Fibroblast of skin of left quadriceps (primary cell): Measurements from ENCODE around the gene ARID1B.

Experiments used
- DNase-seq, 2 experiments: peaks; one replicate each; pipeline ENCODE4 v3.0.0-alpha.2; 2013; ENCODE audit warnings: low read depth in 2 of 2

ARID1B gene

GRCh38 chr6:156878681-156879080 lies 101.5 kb downstream of the ARID1B start:
- no peak for DNase-seq

DNA sequence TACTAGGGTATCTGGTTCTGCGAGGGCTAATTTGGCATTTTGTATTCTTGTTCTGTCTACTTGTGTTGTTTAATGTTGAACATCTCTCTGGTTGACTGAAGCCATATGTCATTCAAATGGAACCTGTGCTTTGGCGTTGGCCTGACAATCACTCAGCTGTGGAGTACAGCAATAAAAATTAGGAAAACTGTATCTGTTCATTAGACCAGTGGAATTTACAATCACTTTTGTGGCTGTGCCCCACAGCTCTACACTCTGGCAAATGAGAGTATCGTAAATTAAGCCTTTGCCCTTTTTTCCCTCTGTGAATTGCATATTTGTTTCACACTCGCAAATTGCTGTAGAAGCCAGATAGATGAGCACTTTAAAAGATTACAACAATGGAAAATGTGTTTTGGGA lies 102.0 kb downstream of the ARID1B start:
- no peak for DNase-seq

DNA sequence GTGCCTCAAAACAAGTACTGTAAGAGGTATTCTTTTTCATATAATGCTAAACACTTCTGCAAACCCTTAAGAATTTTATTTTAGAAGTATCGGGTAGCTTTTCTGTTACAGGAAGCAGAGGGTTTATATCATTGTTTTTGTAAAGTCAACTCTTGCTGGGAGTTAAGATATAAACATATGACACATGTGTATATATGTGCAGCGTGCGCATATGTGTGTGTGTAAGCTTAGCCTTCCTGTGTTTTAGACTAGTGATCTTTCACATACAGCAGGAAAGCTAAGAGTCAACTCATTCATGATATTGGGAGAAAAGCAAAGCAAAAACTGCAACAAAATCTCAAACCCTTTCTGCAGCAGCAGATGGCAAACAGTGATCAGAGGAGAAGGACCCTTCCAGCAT lies 102.4 kb downstream of the ARID1B start:
- DNase-seq, result no peak

- DNase-seq, result no peak
Observed at GRCh38 chr6:156880913-156881312, 103.7 kb downstream of the ARID1B start.

DNA sequence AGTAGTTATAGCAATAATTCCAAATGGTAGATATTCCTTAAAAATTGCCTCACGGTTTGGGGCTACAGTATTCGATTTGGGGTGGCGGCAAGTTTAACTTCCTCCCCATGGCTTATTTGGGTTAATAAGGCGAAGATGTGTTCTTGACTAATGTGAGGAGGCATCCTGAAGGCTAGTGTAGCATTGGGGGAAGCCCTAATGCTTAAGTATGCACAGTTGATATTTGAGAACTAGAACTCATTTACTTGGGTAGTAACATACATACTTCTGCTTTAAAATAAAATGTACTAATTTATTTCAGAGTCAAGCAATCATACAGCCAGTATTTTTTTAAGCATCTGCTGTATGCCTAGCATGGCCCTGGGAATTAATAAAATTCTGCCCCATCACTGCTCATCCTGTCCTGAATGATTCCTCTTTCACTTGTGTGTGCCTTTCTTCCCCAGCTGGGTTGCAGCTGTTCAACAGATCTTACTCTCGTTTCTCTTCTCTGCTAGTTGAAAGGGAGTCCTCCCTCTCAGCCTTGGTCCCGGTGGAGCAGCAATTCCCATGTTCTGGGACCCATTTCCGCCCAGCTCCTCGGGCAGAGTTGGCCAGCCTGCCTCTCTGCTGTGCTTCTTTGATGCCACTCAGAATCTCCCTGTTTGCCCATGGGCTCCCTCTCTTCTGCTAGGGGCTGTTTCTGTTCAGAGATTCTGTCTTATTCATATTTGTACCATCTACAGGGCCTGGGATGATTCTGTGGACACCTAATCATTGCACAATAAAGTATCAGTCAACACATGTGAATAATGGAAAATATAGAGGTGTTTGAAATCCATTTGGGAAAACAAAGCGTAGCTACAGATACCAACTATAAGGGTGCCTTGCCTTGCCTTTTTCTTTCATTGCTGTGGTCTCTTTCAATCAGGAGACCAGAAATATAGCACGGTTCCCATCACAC lies 104.8 kb downstream of the ARID1B start:
- no peak for DNase-seq

GRCh38 chr6:156883497-156884252 lies 106.5 kb downstream of the ARID1B start:
- DNase-seq, result no peak

DNA sequence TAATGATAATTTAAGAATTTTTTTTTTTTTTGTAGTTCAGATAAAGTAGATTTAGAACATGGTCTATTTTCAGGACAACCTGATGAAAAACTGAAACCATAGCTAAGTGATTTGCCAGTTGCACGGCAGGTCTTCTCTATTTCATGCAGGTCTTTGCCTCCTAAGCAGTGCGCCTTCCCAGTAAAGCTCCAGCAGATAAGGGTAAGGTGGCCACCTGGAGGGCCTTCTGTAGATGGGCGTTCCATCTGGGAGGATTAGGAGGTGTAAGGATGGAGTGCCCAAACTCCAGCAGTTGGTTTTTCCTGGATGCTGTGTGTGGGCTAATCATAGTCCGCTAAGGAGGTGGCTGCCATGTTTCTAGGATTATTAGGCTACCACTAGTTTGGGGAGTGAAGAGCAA lies 107.1 kb downstream of the ARID1B start:
- DNase-seq, result no peak

GRCh38 chr6:156885562-156885961 lies 108.4 kb downstream of the ARID1B start:
- DNase-seq, result no peak

- DNase-seq, result no peak
Observed at GRCh38 chr6:156886409-156886808, 109.2 kb downstream of the ARID1B start.

DNA sequence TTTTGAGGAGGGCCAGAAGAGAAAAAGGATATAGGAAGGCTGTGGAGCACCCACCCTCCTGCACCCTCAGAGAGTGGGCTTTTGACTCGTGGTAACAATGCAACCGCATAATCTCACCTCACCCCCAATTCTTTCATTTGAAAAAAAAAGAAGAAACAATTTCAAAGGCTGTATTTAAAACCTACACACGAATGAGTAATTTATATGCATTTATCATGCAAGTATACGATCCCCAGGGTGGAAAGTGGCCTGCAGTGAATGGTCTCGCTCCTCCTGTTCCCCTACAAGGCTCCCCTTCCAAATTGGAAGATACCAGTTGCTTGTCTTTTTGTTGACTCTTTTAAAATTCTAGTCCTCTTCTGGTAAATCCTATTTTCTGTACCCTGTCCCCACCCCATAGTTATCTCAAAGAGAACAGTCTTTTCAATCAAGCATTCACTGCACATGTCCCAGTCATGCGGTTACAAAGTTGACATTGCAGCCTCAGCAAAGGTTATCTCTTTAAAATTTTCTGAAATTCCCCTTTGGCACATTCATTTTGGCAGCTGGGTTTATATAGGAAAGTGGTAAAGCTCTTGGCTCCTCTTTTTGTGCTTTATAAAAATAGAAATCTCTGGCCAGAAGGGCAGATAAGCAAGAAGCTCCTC lies 110.6 kb downstream of the ARID1B start:
- DNase-seq, result no peak

GRCh38 chr6:156889469-156889868 lies 112.3 kb downstream of the ARID1B start:
- no peak for DNase-seq

- DNase-seq, result no peak
Observed at GRCh38 chr6:156889986-156890385, 112.8 kb downstream of the ARID1B start.

DNA sequence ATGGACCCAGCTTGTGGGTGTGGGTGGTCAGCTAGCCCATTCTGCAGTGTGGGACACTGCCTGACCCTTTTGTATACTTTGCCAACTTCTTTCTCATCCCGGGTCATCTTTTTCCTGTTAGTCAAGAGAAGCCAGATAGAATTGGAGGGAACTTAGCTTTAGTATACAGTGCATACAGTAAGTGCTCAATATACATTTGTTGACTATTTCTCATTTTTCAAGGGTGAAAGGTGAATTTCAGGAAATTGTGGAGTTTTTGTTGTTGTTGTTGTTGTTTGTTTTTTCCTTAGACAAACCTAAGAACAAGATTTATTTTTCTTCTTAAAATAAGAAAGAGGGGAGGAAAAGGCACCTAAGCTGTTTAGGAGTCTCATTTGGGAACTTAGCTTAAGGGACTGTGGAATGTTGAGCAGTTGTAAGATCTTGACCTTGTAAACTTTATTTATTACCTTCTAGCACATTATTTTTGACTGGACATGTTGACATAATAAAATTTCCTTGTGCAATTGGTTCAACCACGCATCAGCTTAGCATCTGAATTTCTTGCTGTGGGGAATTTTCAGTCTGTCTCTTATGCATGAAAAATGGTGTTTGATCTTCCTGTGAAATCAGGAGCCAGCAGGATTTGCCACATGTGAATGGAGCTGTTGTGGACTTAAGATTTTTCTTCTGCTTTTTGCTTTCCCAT lies 113.6 kb downstream of the ARID1B start:
- no peak for DNase-seq

DNA sequence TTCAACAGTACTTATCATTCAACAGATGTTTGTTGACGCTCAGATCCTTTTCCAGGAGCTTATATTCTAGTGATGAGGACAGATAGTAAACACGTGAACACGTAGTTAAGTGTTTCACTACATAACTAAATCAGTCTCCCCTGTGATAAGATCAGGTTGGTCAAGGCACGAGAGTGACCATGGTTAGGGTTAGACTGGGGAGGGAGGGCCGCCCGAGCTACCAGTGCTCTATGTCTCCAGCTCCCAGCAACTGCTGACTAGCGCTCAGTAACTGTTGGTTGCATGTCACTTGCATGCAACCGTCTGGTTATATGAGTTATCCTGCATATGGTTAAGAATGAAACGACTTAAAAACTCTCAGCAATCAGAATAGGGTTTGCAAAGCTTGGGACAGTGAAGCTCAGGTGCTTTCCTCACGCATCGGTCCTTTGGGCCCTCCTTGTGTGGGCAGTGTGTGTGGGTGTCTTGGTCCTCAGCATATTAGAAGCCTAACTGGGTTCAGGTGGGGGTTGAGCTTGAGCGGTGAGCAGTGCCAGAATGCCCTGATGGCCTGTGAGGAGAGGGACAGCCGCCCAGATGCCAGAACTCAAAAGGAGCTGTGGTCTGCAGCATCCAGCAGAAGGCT lies 120.8 kb downstream of the ARID1B start:
- DNase-seq, result no peak

GRCh38 chr6:156899071-156899470 lies 121.9 kb downstream of the ARID1B start:
- DNase-seq, result no peak

DNA sequence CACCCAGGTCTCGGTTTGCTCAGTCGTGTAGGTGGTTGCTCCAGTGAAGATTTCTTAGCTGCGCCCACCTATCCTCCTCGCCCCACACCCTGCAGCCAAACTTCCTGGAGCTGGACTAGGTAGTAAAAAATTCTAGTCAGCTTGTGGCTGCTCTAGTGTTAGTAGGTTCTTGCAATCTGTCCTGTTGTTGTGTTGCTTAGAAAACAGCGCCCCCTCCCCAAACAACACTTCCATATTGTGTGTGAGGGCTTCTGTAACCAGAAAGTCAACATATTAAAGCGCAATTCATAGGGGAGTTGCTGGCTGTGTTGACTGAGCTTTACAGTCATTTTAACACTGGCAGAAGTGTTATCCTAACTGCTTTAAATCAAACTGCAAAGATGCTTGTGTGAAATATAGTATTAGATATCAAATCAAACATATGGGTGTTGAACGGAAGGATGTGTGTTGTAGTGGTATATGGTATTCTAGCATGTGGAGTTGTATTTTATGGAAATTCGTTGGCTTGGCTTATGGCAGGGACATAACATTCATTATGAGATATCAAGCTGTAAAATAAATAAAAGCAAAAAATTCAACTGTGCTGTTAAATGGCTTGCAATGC lies 122.5 kb downstream of the ARID1B start:
- no peak for DNase-seq

DNA sequence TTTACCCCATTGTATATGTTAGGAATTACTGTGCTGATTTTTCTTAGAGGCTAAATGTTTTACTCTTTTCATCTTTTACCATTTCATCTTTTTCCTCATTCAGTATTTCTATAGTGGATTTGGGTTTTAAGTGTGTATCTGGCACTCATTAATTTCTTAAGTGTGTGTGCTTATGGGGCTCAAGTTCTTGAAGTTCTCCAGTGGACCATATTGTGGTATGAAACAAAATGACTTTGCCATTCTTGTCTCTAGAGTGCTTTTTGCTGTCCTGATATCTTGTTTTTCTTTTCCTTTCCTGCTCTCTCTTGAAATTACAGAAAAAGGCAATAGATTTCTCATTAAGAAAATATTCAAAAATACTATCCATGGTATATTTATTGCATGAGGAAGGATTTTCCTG lies 123.1 kb downstream of the ARID1B start:
- no peak for DNase-seq

DNA sequence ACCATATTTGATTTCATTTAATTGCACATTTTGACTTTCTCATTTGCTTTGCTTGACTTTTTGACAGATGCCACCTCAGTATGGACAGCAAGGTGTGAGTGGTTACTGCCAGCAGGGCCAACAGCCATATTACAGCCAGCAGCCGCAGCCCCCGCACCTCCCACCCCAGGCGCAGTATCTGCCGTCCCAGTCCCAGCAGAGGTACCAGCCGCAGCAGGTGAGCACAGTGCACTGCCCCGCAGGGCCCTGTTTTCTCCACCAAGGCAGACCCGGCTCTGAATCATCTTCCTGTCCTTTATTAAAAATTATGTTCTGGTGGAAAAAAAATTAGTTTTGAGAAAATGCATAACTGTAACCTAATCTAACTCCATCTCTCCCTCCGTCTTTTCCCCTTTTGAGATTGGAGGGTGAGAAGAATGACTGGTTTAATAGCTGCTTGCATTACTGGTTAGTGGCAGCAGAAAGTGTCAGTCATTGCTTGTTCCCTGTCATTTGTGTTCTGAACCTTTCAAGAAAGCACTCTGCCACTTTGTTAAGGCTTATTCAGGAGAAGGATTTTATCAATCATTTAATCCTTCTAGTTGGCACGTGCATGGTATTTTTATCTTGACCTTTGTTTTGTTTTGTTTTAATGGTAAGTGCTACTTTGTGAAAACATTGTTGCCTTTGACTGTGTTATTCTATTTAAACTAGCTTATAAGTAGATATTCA lies 124.3 kb downstream of the ARID1B start:
- DNase-seq, result no peak

GRCh38 chr6:156902782-156903181 lies 125.6 kb downstream of the ARID1B start:
- DNase-seq, result no peak
